HepG2 (cell line): ENCODE results near the gene ZNF10. TPM values are rescaled to one million over a fixed set of nuclear protein-coding genes. Genes with fewer than 3 reads are reported as not detected.

Experiments
- CCAR2 ChIP-seq: fragments of 200-400 bp; formaldehyde crosslinking; optimal IDR thresholded peaks from 2 replicates; pipeline ENCODE3; 2018; ENCODE audit warnings: low read depth, mild to moderate bottlenecking, low read length, moderate library complexity
- ELF4 ChIP-seq: sonication (generic); formaldehyde crosslinking; IDR thresholded peaks from 2 replicates; pipeline ENCODE4 v1.5.0; 2020; ENCODE audit warnings: missing genetic modification reagents, mild to moderate bottlenecking, moderate library complexity, borderline replicate concordance
- ELK4 ChIP-seq: sonication (generic); formaldehyde crosslinking; IDR thresholded peaks from 2 replicates; pipeline ENCODE4 v1.9.0; 2021; ENCODE audit warnings: missing genetic modification reagents, borderline replicate concordance
- FUBP1 ChIP-seq: sonication (generic); formaldehyde crosslinking; IDR thresholded peaks from 2 replicates; pipeline ENCODE4 v1.5.1; 2020; ENCODE audit warnings: missing genetic modification reagents, mild to moderate bottlenecking, borderline replicate concordance
- GLMP ChIP-seq: sonication (generic); formaldehyde crosslinking; IDR thresholded peaks from 2 replicates; pipeline ENCODE4 v1.9.0; 2021; ENCODE audit warnings: missing genetic modification reagents, mild to moderate bottlenecking, borderline replicate concordance
- HDAC6 ChIP-seq: fragments of 200-600 bp; sonication (generic); IDR thresholded peaks from 2 replicates; pipeline ENCODE4 v1.7.0; 2017; ENCODE audit warnings: mild to moderate bottlenecking, antibody characterized with exemption, low read length, low read depth
- HNRNPUL1 ChIP-seq: fragments of 200-400 bp; formaldehyde crosslinking; IDR thresholded peaks from 2 replicates; pipeline ENCODE4 v1.6.1; 2017; ENCODE audit warnings: low read depth, mild to moderate bottlenecking, low read length, moderate library complexity
- MED13 ChIP-seq: sonication (generic); formaldehyde crosslinking; IDR thresholded peaks from 2 replicates; pipeline ENCODE4 v1.5.0; 2020; ENCODE audit warnings: missing genetic modification reagents
- NFATC3 ChIP-seq: sonication (generic); formaldehyde crosslinking; IDR thresholded peaks from 2 replicates; pipeline ENCODE4 v1.5.1; 2020; ENCODE audit warnings: mild to moderate bottlenecking, missing genetic modification reagents
- NR2F2 ChIP-seq: IDR thresholded peaks from 2 replicates; pipeline ENCODE4 v1.6.1; 2012; ENCODE audit warnings: low read depth, inconsistent platforms, borderline replicate concordance
- RXRA ChIP-seq: sonication (generic); formaldehyde crosslinking; IDR thresholded peaks from 2 replicates; pipeline ENCODE4 v1.5.1; 2020; ENCODE audit warnings: missing genetic modification reagents
- SP2 ChIP-seq: sonication (generic); formaldehyde crosslinking; IDR thresholded peaks from 2 replicates; pipeline ENCODE4 v1.5.1; 2020; ENCODE audit warnings: mild to moderate bottlenecking, missing genetic modification reagents
- ZBTB37 ChIP-seq: sonication (generic); formaldehyde crosslinking; IDR thresholded peaks from 2 replicates; pipeline ENCODE4 v1.4.0; 2020; ENCODE audit warnings: mild to moderate bottlenecking, missing genetic modification reagents
- ZBTB49 ChIP-seq: sonication (generic); formaldehyde crosslinking; IDR thresholded peaks from 2 replicates; pipeline ENCODE4 v1.4.0; 2020; ENCODE audit warnings: missing genetic modification reagents, borderline replicate concordance
- ZNF160 ChIP-seq: sonication (generic); formaldehyde crosslinking; IDR thresholded peaks from 2 replicates; pipeline ENCODE4 v1.8.0; 2022; ENCODE audit warnings: mild to moderate bottlenecking, inconsistent platforms, missing genetic modification reagents
- ZNF224 ChIP-seq: sonication (generic); formaldehyde crosslinking; IDR thresholded peaks from 2 replicates; pipeline ENCODE4 v1.5.0; 2020; ENCODE audit warnings: mild to moderate bottlenecking, missing genetic modification reagents
- ZNF451 ChIP-seq: sonication (generic); formaldehyde crosslinking; IDR thresholded peaks from 2 replicates; pipeline ENCODE4 v1.5.0; 2020; ENCODE audit warnings: mild to moderate bottlenecking, missing genetic modification reagents
- ZNF792 ChIP-seq: IDR thresholded peaks from 2 replicates; pipeline ENCODE4 v1.6.1; 2016
- ZNF800 ChIP-seq: sonication (generic); formaldehyde crosslinking; IDR thresholded peaks from 2 replicates; pipeline ENCODE4 v1.4.0; 2020; ENCODE audit warnings: missing genetic modification reagents
- polyA plus RNA-seq, 8 experiments: library from polyadenylated mRNA; depleted of rRNA in 3 of 8; stranded (reverse) in 7 of 8; unstranded in 1 of 8; fragments of >200 nt; fragmentation: Illumina TruSeq in 4 of 8; extraction: Trizol in 4 of 8; gene quantifications; 2 replicates each; pipeline versions ENCODE4 v1.2.1 to v1.2.3, GENCODE V29; 2011 to 2016; ENCODE audit warnings: low read depth in 4 of 8, missing spikeins in 1 of 8, mixed read lengths in 1 of 8; ENCODE audit not compliant: insufficient read depth in 1 of 8
- total RNA-seq, 5 experiments: library from RNA; depleted of rRNA; stranded (reverse); fragments of >200 nt; fragmentation: Illumina TruSeq; extraction: Trizol; gene quantifications; 2 replicates each; pipeline ENCODE4 v1.2.3, GENCODE V29; 2016; ENCODE audit warnings: low read depth in 1 of 5

ZNF10 gene
- total and polyA plus RNA-seq, 2 of the 13 experiments (the other 11 are each of a cell fraction or from before 2014, with no cell fraction given), result 2.9 to 6.5 TPM

GRCh38 chr12:133130038-133130807 is at the start of gene ZNF10, which contains the start of gene ZNF891 (continued):
- TF ChIP-seq HDAC6 (no peak), HNRNPUL1 (no peak), SP2 (peak; percentile 62), ZBTB37 (CRISPR knock-in tag) (no peak), ZBTB49 (CRISPR knock-in tag) (no peak), NR2F2 (no peak), ZNF451 (peak; percentile 80; the same call in 1 of the 2 replicates), ZNF792 (peak; percentile 77), ELK4 (CRISPR knock-in tag) (no peak), GLMP (CRISPR knock-in tag) (no peak), ZNF160 (CRISPR knock-in tag) (no peak), ZNF800 (CRISPR knock-in tag) (peak; percentile 85; the same call in 1 of the 2 replicates), MED13 (CRISPR knock-in tag) (peak; percentile 34; the same call in 1 of the 2 replicates), RXRA (CRISPR knock-in tag) (peak; percentile 48), FUBP1 (CRISPR knock-in tag) (no peak), ELF4 (CRISPR knock-in tag) (no peak), NFATC3 (CRISPR knock-in tag) (peak; percentile 72; the same call in 1 of the 2 replicates), ZNF224 (CRISPR knock-in tag) (peak; percentile 80; the same call in 1 of the 2 replicates), CCAR2 (no peak)
